ENCODE results near the gene UBE2O. TPM values are rescaled to one million over a fixed set of nuclear protein-coding genes. Genes with fewer than 3 reads are reported as not detected.

Gene UBE2O
- total RNA-seq, result 10 to 100 TPM; 20.5 to 75.1 (median 31.6) TPM

DNA sequence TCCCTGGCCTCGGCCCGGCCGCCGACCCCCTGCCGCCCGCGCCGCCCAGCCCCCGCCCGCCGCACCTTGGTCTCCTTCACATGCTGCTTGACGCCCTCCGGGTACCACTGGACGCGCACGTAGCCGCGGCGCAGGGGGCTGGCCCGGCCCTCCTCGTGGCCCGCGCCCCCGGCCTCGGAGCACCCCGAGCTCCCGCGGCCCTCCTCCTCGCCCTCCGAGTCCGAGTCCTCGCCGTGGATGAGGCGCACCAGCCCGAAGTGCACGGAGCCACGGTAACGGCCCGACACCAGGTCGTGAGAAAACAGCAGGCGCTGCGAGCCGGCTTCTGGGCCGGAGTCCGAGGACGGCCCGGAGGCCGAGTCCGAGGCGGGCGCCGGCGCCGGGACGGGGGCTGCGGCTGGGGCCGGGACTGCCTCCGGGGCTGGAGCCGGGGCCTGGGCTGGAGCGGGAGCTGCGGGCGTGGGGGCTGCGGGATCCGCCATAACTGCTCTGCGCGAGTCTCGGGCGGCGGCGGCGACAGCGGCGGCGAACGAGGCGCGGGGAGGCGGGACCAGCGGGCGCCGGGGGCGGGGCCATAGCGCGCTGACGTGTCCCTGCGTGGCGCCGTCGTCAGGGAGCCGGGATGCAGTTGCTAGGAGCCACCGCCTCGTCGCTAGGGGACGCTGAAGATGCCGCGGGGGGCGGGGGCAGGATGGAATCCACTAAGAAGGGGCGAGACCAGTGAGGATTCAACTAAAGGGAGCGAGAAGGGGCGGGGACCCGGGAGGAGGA is at the start of gene UBE2O:
Gene UBE2O (minus strand): TSS at position 493 of the 771 bp plus-strand sequence. CDS start 11 bp downstream, at position 482.
- Histone ChIP-seq H3K4me1 (peaks cover 0 to 21% (median 4%) of the 10 kb centered on the region in 4 donors), H3K9me3 (no peaks in the 10 kb centered on the region), H3K27ac (peak within 1 kb of the TSS; percentile 52 to 90 (median 65)), H3K27me3 (no peaks in the 10 kb centered on the region), H3K4me3 (peak within 1 kb of the TSS; percentile 86 to 96 (median 94)), H3K36me3 (no peaks in the 10 kb centered on the region)
- TF ChIP-seq POLR2A (IDR thresholded peaks at IDR 0.05), result peak; percentile 32 to 39
- TF ChIP-seq, protein P1, sequence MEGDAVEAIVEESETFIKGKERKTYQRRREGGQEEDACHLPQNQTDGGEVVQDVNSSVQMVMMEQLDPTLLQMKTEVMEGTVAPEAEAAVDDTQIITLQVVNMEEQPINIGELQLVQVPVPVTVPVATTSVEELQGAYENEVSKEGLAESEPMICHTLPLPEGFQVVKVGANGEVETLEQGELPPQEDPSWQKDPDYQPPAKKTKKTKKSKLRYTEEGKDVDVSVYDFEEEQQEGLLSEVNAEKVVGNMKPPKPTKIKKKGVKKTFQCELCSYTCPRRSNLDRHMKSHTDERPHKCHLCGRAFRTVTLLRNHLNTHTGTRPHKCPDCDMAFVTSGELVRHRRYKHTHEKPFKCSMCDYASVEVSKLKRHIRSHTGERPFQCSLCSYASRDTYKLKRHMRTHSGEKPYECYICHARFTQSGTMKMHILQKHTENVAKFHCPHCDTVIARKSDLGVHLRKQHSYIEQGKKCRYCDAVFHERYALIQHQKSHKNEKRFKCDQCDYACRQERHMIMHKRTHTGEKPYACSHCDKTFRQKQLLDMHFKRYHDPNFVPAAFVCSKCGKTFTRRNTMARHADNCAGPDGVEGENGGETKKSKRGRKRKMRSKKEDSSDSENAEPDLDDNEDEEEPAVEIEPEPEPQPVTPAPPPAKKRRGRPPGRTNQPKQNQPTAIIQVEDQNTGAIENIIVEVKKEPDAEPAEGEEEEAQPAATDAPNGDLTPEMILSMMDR (IDR thresholded peaks at IDR 0.05), result peak; percentile 23 to 47 (median 40)
- DNase-seq, result peak; percentile 84 to 94 (median 93)

DNA sequence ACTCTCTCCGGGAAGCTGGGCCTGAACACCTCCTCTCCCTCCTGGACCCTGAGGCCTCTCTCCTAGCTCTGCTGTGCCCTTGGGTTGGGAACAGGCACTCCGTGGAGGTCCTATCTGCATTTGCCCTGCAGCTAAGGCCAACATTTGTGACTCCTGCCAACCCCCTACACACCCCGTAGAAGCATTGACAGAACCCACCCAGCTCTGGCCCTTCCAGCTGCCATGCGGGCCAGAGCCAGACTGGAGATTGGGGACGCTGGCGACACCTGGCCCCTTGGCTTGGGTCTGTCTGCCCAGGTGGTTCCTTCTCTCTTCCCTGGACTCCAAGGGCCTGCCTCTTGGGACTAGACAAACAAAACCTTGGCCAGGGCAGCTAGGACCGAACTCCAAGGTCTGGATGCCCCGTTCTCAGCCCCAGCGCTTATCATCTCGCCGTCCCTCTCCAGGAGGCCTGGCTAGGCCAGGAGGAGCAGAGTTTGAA is 48.9 kb upstream of the UBE2O start:
- Histone ChIP-seq H3K4me1 (peaks cover 0 to 40% (median 21%) of the 10 kb centered on the region in 4 donors), H3K27me3 (no peaks in the 10 kb centered on the region), H3K36me3 (no peaks in the 10 kb centered on the region), H3K4me3 (peak overlapping the region in 3 of 4 donors; percentile 85 to 96 (median 87)), H3K27ac (peak overlapping the region; percentile 82 to 97 (median 84)), H3K9me3 (no peaks in the 10 kb centered on the region)
- no peak for DNase-seq
- TF ChIP-seq POLR2A (IDR thresholded peaks at IDR 0.05), result no peak
- TF ChIP-seq, protein P1 (IDR thresholded peaks at IDR 0.05), result no peak

DNA sequence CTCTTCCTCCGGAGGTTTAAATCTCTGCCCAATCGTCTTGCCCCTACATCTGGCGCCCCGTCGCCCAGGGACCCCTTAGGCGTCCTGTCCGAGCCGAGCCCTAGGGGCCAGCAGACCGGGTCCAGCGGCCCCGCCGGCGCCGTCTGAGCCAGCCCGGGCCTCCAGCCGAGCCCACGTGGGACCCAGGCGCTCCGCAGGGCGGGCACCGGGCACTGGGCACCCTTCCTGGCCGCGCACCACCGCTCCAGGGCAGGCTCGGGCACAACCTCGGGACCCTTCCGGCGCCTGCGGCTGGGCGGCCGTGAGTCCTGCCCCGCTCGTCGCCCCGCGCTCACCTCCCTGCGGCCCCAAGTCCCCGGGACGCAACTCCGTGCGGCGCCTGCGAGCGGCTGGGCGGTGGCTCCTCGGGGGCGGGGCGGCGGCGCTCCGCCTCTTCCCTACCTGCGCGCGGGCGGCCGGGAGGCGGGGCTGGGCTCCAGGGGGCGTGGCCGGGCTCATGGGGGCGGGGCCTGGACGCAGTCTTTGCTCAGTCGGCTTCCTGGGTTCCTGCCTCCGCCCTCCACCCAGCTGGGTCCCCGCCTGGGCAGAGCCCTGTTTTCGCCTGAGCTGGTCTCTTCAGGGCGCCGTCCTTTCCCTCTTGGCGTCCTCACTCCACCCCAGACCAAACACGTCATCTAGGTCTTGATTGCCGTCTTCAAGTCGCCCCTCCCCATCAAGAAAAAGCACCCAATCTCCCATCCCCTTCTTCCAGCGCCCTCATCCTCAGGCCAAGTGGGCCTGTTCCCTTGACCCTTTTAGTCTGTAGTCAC is 48.3 kb upstream of the UBE2O start, which contains the start of gene RHBDF2:
Gene RHBDF2 (minus strand): TSS at position 406 of the 809 bp plus-strand sequence. CDS start 19,899 bp downstream, outside the sequence.
- no peaks in the 10 kb centered on the region for H3K36me3 ChIP-seq
- H3K4me3 ChIP-seq, result peak within 1 kb of the TSS; percentile 85 to 96 (median 90)
- peak; percentile 60 to 64 for TF ChIP-seq POLR2A (IDR thresholded peaks at IDR 0.05)
- TF ChIP-seq, protein P1 (IDR thresholded peaks at IDR 0.05), result peak in 1 of 6 experiments; percentile 3
- no peaks in the 10 kb centered on the region for H3K27me3 ChIP-seq
- H3K27ac ChIP-seq, result peak within 1 kb of the TSS; percentile 82 to 97 (median 84)
- peaks cover 0 to 40% (median 19%) of the 10 kb centered on the region in 4 donors for H3K4me1 ChIP-seq
- peak; percentile 92 to 98 (median 97) for DNase-seq
- H3K9me3 ChIP-seq, result no peaks in the 10 kb centered on the region

DNA sequence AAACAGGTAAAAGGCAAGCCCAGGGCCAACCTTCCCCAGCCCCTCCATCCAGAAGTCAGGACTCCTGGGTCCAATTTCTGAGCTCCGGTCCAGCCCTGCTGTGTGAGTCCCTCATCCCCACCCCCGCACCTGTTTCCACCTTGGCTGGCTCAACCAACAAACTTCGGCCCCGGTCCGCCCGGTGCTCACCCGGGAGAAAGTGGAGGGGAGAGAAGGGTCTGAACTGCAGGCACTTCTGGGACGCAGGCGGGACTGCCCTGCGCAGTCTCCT is 47.7 kb upstream of the UBE2O start:
- Histone ChIP-seq H3K27me3 (no peaks in the 10 kb centered on the region), H3K36me3 (no peaks in the 10 kb centered on the region), H3K9me3 (no peaks in the 10 kb centered on the region), H3K4me1 (peaks cover 0 to 43% (median 18%) of the 10 kb centered on the region in 4 donors), H3K27ac (peak overlapping the region; percentile 82 to 97 (median 84)), H3K4me3 (peak overlapping the region; percentile 85 to 96 (median 90))
- TF ChIP-seq, protein P1 (IDR thresholded peaks at IDR 0.05), result no peak
- TF ChIP-seq POLR2A (IDR thresholded peaks at IDR 0.05), result no peak
- no peak for DNase-seq

DNA sequence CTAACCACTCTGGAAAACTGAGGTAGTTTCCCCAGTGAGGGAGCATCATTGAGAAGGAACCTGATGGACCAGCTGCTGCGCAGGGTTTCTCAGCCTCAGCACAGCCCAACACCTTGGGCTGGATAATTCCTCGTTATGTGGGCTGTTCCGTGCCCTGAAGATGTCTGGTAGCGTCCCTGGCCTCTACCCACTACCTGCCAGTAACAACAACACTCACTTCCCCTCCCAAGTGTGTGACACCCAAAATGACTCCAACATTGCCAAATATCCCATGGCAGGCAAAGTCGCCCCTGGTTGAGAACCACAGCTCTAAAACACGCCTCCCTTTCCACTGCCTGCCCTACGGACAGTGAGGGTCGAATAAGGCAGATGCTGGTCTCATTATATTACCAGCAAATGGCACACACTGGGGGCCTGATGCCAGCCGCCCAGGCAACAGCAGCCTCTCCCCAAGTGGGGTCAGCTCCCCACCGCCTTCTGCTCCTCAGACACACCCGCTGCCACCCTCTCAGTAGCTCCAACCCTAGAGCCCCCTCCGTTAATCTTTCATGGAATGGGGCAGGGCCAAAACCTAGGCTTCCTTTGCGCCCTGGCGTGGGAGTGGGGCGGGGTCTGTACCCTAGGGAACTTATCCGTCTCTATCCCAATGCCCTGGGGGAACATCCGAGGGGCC is 47.3 kb upstream of the UBE2O start:
- Histone ChIP-seq H3K4me1 (peaks cover 0 to 45% (median 18%) of the 10 kb centered on the region in 4 donors), H3K27me3 (no peaks in the 10 kb centered on the region), H3K9me3 (no peaks in the 10 kb centered on the region), H3K4me3 (peak overlapping the region; percentile 85 to 96 (median 90)), H3K27ac (peak overlapping the region; percentile 82 to 97 (median 84)), H3K36me3 (no peaks in the 10 kb centered on the region)
- no peak for TF ChIP-seq POLR2A (IDR thresholded peaks at IDR 0.05)
- TF ChIP-seq, protein P1 (IDR thresholded peaks at IDR 0.05), result no peak
- DNase-seq, result no peak

Data from Peyer's patch (tissue), 4 donors.